ENCODE measurements around the gene CCDC27.

DNA sequence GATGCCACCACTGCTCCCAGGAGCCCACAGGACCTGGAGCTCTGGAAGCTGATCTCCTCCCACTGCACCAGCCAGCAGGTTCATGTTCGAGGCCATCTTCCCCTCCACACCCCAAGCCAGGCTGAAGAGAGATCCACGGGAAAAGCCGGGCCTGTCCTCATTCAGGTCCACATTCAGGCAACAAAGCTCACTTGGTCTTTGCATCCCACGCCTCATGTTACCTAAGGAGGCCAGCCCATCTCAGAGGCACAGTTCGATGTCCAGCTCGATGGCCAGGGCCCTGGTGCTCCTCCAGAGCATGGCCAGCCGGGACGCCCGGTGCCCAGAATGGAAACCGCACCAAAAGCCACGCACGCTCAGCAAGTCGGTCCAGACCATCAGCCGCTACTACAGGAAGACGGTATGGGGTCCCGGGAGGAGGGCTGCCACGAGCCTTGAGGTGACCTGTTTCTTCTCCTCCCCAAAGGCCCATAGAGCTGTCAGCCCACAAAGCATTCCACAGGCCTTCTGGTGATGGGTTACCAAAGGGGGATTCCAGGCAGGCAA, at the start of gene CCDC27:
- TF ChIP-seq, protein P1, sequence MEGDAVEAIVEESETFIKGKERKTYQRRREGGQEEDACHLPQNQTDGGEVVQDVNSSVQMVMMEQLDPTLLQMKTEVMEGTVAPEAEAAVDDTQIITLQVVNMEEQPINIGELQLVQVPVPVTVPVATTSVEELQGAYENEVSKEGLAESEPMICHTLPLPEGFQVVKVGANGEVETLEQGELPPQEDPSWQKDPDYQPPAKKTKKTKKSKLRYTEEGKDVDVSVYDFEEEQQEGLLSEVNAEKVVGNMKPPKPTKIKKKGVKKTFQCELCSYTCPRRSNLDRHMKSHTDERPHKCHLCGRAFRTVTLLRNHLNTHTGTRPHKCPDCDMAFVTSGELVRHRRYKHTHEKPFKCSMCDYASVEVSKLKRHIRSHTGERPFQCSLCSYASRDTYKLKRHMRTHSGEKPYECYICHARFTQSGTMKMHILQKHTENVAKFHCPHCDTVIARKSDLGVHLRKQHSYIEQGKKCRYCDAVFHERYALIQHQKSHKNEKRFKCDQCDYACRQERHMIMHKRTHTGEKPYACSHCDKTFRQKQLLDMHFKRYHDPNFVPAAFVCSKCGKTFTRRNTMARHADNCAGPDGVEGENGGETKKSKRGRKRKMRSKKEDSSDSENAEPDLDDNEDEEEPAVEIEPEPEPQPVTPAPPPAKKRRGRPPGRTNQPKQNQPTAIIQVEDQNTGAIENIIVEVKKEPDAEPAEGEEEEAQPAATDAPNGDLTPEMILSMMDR (IDR thresholded peaks at IDR 0.05) = no peak
- TF ChIP-seq POLR2A (IDR thresholded peaks at IDR 0.05) = no peak
